Endometrial microvascular endothelial cells (primary cell): ENCODE measurements around the gene FBXW4. TPM values are rescaled to one million over a fixed set of nuclear protein-coding genes. Genes with fewer than 3 reads are reported as not detected.

Experiments
- in situ Hi-C: cut with HindIII; loops from 2 replicates; pipeline ENCODE4 v1.10.0; 2017; ENCODE audit warnings: low sequenced_read_pairs, low pct_unique_long_range_greater_than_20kb; ENCODE audit errors: inconsistent ontology term
- total RNA-seq: library from RNA; depleted of rRNA; stranded (reverse); fragments of >200 nt; gene quantifications from one replicate; pipeline ENCODE4 v1.2.3, GENCODE V29; 2015; ENCODE audit errors: inconsistent ontology term

The FBXW4 gene
- total RNA-seq, 1 donor from 2014 or later, result 13.9 TPM

DNA sequence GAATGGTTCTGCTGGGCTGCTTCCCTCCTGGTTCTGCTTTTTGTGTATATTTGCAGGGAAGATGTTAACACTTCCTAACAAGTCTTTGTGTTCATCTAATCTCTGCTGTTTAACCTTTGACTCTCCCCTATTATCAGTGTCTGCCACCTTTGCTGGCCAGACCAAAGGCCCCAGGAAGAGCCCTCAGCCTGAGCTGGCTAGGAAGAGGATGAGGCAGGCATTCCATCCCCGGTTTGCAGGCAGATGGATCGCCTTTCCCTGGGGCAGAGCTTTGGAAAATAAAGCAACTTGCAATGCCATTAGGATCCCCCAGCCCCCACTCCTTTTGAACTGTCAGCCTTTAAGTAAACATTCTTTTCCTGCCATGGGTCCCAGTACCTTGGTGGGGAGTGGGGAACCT lies 87.8 kb downstream of the FBXW4 start:
- in situ Hi-C loops, result no loop called here

DNA sequence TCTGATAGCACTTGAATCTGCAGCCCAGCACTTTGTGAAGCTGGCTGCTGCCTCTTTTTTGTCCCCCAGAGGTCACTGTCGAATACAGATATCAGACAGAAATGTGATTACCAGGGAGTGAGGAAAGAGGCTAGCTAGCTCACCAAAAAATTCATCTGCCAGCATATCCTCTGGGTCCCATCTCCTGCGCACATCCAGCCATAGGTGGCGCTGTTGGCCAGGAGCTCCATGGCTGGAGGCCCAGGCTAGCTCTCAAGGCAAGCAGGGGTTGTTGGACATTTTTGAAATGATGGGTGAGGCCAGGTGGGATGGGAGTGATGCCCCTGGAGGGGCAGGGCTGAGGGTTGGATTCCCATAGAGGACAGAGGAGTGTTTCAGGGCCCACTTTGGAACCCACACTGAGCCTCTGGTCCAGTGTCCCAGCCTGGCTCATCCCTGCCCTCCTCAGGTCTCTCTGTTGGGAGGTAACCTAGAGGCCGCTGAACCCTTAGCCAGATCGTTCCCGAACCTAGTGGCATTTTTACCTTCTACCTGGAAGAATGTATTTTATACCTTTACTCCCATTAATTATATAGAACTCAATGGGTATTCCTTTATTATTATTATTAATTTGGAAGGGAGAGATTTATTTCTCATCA lies 92.1 kb downstream of the FBXW4 start:
- in situ Hi-C loops, result no loop called here

DNA sequence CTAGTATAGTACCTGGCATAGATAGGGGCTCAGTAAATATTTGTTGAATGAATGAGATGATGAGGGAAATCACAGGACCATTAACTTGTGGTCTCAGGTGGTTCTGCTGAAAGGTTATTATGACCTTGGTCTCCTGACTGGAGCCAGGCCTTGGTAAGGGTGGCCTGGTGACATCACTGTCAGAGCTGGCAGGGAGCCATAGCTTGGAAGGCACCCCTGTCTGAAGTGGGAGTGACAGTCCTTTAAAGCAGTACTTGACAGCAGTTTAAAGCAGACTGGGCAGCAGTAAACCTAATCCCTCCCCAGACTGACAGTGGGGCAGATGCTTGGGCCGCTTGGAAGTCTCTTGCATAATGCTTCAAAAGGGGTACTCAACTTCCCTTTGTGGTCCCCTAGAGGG lies 93.4 kb downstream of the FBXW4 start:
- in situ Hi-C loops, result no loop called here

DNA sequence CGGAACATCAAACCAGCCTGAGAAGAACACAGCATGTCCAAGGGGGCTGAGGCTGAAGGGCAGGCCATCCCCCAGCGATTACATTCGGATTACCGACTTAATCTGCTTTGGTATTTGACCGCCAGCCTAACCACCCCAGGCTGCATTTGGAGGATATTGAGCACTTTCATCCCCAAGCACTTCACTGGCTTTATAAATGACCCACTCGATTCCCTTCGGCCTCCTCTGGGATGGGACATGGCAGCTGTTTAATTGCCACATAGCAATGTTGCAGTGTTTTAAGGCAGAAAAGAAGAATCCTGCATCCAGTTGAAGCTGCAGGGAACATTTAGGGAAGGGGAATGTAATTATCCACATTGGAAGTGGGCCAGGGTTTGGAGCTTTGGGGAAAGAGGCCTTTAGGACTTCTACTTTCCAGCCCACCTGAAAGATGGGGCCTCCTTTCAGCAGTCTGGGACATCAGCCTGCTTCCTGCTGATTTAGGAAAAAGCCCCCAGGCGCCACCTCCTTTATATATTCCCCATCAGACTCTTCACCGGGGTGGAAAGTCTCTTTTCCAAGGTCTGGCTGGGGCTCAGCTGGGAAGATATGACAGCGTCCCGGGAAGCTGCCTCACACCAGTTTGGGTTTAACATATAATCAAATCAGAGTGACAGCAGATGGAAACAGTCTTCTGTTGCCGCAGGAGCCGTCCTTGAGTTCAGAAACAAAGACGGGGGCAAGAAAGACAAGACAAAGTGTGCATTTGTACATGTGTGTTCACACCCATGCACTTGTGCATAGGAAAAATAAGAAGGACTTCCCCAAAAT lies 97.7 kb downstream of the FBXW4 start:
- in situ Hi-C loops, result loop anchor here (25.0 kb wide), 1 partner anchor 190 kb away; the partner anchor contains the start of genes FGF8 and NPM3

DNA sequence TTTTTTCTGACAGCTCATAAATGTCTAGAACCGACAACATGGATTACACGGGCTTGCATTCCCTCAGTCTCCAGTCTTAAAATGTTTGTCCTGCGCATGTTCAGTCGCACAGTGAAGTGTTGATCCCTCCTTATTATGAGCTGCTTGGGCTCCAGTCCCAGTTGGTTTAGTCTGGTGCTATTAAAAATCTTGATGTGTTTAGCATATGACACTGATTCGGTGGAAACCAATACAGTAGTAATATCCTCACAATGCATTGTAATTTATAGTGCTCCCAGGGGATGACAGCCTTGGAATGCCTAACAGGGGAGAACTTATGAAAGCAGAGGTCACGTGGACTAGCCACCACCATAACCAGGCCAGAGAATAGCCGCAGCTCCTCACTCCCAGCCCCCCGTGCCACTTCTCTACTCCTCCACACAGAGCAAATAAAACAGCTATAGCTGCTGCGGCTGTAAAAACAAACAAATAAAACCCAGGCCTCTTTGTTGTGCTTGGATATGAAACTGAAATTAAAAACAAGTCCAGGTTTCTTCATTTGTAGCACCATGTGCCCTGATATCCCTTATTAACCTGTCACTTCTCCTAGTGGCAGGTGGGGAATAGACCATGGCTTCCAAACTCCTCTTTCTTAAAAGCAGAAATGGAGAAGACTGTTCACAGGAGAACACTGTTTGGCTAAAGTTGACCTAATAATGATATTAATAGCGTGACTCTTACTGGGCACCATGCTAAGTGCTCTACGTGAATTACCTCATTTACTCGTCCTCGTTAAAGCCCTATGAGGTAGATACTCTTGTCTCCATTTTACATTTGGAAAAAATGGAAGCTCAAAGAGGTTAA lies 99.2 kb downstream of the FBXW4 start:
- in situ Hi-C loops, result loop anchor here (25.0 kb wide), 1 partner anchor 191 kb away; the partner anchor contains the start of genes FGF8 and NPM3

DNA sequence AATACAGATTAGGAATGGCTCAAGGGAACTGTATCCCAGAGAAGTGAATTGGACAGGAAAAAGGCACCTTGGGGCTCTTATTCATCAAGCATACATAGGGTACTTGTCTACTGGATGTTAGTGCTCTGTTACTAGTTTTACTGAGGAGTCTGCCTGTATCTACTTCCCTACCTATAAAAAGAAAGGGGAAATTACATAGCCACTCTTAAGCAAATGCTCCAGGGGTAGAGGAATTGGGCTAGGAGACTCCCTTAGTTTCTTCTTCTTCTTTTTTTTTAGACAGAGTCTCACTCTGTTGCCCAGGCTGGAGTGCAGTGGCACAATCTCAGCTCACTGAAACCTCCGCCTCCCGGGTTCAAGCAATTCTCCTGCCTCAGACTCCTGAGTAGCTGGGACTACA lies 101.6 kb downstream of the FBXW4 start:
- in situ Hi-C loops, result loop anchor here (25.0 kb wide), 1 partner anchor 194 kb away; the partner anchor contains the start of genes FGF8 and NPM3

DNA sequence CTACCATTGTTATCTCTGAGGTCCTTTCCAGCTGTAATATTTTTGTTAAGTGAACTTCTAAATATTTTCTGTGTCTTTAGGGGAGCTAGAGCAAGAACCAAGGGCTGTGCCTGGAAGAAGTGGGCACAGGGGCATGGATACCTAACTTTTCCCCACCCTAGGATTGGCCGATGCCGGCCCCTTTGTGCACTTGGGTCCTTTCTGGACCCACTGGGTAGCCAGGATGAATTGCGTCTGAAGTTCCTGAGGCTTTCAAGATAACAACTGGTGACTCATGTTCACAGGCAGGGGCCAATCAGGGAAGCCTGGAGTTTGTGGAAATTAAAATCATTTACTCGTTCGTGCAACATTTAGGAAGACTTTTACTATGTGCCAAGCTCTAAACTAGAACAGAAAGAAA lies 106.1 kb downstream of the FBXW4 start:
- in situ Hi-C loops, result loop anchor here (25.0 kb wide), 1 partner anchor 198 kb away; the partner anchor contains the start of genes FGF8 and NPM3

DNA sequence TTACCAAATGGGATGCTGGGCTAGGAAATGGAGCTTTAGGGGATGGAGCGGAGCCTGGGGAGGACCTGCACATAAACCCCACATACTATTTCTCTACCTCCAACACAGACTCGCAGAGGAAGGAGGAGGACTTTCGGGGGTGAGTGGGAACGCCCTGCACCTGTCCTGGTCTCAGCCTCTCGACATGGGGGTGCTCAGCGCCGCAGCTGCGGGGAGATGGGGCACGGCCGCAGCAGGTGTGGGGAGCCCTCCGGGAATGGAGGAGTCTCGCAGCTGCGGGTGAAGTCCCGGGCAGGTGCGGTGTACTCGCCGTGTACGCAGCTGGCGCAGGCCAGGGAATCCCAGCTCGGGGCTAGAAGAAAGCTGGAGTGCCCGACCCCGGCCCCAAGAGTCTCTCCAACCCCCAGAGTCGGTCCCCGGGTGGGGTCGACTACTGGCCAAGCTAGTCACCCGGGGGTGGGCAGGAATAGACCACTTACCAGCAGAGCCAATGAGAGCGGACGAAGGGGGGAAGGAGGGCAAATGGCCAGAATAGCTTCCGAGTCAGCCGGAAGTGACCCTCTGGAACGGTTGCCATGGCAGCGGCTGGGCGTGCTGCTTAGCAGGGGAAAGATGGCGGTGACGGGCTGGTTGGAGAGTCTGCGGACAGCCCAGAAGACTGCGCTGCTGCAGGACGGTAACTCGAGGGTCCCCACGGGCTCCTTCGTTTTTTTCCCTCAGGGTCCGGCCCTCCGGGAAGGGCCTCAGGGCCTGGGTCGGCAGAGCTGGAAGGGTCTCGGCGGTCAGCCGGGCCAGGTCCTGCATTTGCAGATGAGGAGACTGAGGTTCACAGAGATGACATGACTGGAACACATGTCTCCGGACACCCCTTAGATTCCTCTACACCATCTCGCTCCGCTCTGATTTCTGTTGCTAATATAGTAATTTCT lies 107.0 kb downstream of the FBXW4 start, which contains the start of the genes DPCD and POLL:
Gene DPCD, plus strand, starts transcription at position 597 of the 929 bp plus-strand sequence. Its CDS starts 16 bp downstream, at position 613.
Gene POLL, minus strand, starts transcription at position 533 of the 929 bp plus-strand sequence. CDS start 897 bp downstream, outside the sequence.
- in situ Hi-C loops, result loop anchor here (25.0 kb wide), 1 partner anchor 199 kb away; the partner anchor contains the start of genes FGF8 and NPM3

DNA sequence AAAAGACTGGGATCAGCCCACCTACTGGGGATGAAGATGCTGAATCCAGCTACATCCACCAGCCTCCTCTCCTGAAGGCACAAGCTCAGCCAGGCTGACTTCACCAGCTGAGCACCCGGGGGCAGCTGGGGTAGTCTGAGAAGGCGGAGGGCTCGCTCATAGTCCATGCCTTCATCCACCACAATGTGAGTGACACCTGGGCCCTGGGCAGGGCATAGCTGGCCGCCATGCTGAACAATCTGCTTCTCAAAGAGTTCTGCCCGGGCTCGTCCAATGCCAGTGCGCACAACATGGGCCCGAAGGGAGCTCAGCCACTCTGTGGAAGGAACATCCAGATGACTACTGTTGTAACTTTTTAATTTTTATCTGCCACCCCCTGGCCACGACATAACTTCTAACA lies 109.1 kb downstream of the FBXW4 start:
- in situ Hi-C loops, result loop anchor here (25.0 kb wide), 1 partner anchor 201 kb away; the partner anchor contains the start of genes FGF8 and NPM3

DNA sequence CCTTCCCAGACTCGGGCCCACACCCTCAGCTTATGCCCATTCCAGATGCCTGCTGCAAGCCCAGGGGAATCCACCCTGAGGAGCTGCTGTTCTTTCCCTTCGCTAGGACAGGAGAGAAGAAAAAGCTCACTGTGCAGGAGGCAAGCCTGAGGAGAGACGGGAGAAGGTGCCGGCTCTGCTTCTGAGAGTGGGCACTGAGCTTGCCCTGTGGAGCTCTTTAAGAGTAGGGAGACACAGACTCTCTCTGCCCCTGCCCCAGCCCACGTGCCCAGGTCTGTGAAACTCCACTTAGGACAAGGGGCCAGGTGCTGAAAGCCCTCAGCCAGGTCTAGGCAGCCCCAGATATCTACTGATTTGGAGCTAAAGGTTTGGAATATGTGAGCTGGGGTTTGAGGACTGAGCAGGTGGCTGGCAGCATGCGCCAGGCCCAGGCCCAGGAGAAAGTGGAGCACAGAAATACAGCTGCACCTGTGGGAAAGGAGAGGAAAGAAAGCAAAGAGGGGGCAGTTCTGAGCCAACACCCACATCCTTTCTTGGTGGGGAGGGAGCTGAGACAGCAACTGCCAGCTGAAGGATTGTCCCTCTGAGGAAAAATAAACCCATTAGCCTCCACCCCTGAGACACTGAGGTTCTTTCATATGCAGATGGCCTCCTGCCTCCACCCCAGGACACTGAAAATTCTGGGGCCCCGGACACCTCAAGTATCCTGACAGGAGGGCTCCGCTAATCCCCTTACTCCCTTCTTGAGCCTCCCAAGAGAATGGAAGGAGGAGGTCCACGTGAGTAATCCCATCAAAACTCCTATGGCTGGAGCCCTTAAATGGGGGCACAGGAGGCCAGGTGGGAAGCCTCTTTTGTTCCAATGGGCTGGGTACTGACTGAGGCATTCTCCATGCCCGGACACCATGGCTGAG lies 114.2 kb downstream of the FBXW4 start:
- in situ Hi-C loops, result loop anchor here (25.0 kb wide), 1 partner anchor 207 kb away; the partner anchor contains the start of genes FGF8 and NPM3

DNA sequence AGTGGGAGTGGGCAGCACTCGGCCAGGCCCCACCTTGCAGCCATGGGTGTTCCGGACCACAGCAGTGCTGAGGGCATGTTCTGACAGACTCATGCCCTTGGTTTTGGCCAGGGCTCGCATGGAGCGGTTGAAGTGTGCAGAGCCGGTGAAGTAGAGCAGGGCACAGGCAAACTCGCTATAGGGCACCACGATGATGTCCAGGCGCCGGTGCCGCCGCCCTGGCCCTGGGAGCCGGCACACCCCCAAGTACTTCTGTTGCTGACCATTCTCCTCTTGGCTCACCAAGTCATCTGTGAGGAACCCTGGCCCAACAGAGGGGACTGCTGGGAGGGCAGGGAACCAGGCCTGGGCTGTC lies 115.5 kb downstream of the FBXW4 start:
- in situ Hi-C loops, result loop anchor here (25.0 kb wide), 1 partner anchor 208 kb away; the partner anchor contains the start of genes FGF8 and NPM3

DNA sequence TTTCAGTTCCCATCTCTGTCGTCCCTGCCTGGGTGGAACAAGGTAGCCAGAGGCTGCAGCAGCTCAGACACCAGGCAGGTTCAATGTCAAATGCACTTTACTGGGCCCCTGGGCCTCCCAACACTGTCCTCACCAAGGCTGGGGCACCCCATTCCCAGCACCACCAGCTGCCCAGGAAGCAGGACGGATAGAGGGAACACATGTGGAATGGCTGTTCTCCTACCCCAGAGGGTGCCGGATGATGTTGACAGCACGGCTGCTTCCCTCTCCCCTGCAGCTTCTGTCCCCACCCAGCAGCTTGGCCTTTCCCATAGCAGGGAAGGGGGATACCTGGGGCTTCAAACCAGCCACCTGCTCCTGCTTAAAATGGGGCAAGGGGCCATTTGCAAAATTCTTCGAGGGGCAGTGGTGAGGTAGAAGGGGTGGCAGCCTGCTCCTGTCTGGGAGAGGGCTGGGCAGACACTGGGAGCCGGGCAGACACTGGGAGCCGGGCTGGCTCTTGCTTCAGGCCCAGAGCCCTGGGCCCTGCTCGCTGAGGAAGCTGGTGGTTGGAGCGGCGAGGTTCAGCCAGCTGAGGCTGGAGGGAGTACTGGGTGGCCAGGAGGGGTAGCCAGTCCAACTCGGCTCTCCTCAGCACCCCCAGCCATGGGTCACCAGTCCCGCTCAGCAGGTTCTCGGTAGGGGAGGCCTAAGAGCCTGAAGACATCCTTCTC lies 116.0 kb downstream of the FBXW4 start:
- in situ Hi-C loops, result loop anchor here (25.0 kb wide), 1 partner anchor 208 kb away; the partner anchor contains the start of genes FGF8 and NPM3

DNA sequence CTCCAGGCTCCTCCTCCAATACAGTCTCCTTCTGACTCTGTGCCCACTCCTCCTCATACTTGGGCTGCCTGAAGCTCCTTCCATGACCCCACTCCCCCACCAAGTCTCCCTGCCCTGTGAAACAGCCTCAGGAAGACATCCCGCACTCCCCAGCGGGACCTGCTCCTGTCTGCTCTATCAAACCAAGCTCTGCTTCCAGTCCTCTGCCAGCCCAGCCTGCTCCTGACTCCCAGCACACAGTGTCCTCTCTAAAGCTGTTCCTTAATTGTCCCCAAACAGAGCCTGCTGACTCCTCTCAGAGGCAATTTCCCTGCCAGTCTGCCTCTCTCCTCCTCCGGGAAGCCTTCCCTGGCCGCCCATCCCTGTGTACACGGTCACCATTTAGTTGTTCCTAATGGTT lies 116.8 kb downstream of the FBXW4 start:
- in situ Hi-C loops, result loop anchor here (25.0 kb wide), 1 partner anchor 209 kb away; the partner anchor contains the start of genes FGF8 and NPM3

DNA sequence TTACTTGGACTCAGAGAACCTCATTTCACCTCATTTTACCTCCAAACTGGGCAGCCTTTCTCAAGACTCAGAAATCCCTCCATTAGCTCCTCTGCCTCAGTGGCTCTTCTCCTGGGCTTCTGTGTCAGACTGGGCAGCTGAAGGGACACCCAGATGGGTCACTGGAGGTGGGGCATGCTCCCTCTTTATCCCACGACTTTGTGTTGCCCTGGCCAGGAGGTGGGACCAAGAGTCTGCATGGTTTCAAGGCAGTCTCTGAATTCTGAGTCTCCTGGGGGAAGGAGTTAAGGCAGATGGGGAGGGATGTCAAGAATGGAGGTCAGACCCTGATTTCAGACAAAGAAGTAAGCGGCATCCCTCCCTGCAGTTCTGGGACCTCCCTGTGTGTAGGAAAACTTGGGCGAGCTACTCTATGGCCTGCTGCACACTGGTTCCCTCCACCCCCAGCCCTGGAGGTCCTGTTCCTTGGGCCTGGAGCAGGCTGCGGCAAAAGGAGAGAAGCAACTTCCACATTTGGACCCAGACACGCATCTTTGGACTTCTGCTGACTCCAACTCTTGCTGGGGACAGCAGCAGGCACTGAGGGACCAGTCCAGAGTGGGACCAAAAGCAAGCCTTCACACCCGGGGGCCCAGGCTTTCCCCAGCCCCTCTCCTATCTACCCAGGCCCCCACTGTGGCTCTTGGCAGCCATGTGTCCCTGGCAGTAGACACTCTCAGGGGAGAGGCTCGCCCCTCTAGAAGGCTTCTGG lies 117.7 kb downstream of the FBXW4 start:
- in situ Hi-C loops, result loop anchor here (25.0 kb wide), 1 partner anchor 210 kb away; the partner anchor contains the start of genes FGF8 and NPM3

DNA sequence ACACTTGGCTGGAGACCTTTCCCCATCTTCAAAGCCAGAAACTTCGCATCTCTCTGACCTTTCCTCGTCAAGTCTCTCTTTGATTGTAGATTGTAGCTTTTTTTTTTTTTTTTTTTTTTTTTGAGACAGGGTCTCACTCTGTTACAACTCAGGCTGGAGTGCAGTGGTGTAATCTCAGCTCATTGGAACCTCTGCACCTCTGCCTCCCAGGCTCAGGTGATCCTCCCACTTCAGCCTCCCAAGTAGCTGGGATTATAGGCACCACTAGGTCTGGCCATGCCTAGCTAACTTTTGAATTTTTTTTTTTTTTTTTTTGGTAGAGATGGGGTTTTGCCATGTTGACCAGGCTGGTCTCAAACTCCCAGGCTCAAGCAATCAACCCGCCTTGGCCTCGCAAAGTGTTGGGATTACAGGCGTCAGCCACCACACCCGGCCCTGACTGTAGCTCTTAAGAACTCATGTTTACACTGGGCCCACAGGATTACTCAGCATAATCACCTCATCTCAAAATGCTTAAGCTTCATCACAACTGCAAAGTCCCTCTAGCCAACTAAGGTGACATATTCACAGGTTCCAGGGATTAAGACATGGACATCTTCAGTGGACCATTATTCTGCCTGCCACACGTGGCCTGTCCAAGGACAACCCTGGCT lies 118.6 kb downstream of the FBXW4 start:
- in situ Hi-C loops, result loop anchor here (25.0 kb wide), 1 partner anchor 211 kb away; the partner anchor contains the start of genes FGF8 and NPM3
